ENCODE data around the gene KRT4.

KRT4 gene

DNA sequence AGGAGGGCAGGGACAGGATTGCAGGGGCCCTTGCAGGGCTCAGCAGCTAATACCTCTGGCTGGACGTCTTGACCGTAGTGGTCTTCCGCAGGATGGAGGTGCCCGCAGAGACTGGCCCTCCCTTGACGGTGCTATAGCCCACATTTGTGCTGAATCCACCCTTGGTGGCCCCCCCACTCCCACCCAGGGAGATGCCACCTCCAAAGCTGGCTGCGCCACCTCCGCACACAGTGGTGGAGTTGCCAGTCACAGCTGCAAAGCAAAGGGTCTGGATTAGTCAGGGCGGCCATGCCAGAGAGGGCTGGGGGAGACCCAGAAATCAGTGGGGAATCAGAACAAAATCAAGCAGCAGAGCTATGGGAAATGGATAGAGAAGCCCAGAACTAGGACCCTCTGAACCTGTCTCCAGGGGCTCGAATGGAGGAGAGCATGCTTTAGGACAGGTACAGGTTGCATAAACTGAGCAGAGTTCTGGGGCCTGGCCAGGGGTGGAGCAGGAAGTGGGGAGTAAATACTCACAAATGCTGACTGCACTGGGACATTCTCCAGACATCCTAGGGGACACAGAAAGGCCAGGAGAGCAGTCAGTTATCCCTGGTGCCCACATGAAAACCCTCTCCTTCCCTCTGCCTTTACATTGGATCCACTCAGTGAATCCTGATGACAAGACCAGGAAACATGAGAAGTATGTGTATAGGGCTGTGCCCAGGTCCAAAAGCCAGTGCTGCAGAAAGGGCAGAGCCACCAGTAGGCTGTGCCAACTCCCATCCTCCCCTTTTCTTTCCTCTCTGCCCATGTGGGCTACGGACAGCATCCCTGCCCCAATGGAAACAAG lies 8.1 kb upstream of the KRT4 start:
- DNase-seq = no peak

GRCh38 chr12:52821071-52821730 lies 7.3 kb upstream of the KRT4 start:
- no peak for DNase-seq

GRCh38 chr12:52820521-52820920 lies 6.6 kb upstream of the KRT4 start:
- DNase-seq = no peak

- no peak for DNase-seq
Observed at GRCh38 chr12:52819731-52820510, 6.0 kb upstream of the KRT4 start.

- DNase-seq = no peak
Observed at GRCh38 chr12:52818887-52819420, 5.0 kb upstream of the KRT4 start.

DNA sequence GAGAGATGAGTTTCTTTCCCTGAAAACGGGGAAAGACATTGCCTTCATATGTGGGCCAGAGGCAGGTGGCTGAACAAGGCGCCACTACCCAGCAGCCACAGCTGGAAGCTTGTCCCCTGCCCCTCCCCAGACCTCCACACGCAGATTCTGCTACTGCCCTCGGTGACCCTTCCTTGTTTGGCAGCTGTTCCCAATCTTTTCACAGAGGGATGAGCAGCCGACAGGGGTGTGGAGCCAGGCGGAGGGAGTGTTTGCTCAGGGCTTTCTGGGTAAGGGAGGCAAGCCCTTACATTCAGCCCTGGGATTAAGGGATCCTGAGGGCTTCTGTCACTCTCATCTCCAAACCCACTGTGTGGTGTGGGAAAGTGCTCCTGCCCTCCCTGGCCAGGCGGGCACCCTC lies 4.5 kb upstream of the KRT4 start:
- no peak for DNase-seq

- no peak for DNase-seq
Observed at GRCh38 chr12:52817699-52818238, 3.9 kb upstream of the KRT4 start.

- DNase-seq = no peak
Observed at GRCh38 chr12:52817003-52817698, 3.2 kb upstream of the KRT4 start.

- DNase-seq = no peak
Observed at GRCh38 chr12:52815676-52816588, 2.0 kb upstream of the KRT4 start.

- no peak for DNase-seq
Observed at GRCh38 chr12:52815161-52815560, 1.2 kb upstream of the KRT4 start.

- DNase-seq = no peak
Observed at GRCh38 chr12:52814710-52815155, 817 bp upstream of the KRT4 start.

GRCh38 chr12:52813203-52813819 lies 605 bp downstream of the KRT4 start:
- DNase-seq = no peak

DNA sequence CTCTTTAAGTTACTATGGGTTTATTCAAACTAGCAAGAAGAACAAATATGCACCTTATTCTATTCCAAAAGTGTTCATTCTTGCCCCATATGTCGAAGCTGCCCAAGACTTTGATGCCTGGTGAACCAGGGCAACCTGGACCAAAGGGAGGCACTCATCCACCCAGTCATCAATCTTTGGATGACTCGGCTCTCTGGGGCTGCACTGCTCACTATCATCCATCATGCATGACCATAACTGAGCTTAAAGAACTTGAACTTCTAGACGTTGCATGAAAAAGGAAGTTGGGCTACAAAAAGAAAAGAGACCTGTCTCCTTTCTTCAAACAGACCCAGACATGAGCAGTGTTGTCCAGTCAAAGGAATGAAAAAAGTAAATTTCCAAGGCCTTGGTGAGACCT lies 1.2 kb downstream of the KRT4 start:
- no peak for DNase-seq

DNA sequence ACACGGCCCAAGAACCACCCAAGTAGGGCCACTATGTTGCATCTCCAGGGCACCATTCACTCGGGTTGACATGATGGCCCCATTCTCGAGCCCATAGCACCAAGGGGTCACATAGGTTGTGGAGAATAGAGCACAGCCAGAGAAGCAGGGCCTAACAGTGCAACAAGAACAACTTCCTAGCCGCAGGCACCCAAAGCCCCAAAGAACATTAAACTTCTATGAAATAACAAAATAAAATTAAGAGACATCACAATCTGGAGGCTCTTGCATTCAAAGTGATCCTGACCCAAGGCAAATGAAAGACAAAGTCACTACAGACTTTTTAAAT lies 1.9 kb downstream of the KRT4 start:
- no peak for DNase-seq

- DNase-seq = no peak
Observed at GRCh38 chr12:52811191-52812072, 2.5 kb downstream of the KRT4 start.

GRCh38 chr12:52810554-52810953 lies 3.4 kb downstream of the KRT4 start:
- DNase-seq = no peak

DNA sequence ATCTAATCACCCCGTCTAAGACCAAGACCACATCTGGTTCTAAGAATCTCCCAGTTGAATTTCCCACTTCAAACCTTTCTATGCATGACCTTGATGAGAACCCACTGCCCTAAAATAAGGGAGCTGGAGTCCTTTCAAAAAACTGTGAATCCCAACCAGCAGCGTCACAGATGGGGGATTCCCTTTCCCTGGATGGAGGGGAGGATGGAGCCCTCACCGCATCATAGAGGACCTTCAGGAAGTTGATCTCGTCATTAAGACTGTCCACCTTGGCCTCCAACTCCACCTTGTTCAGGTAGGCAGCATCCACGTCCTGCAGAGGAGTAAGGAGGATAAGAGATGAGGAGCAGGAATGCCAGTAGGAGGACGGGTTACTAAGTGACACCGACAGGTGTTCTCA lies 4.8 kb downstream of the KRT4 start:
- no peak for DNase-seq

- no peak for DNase-seq
Observed at GRCh38 chr12:52808573-52809160, 5.2 kb downstream of the KRT4 start.
